Osteoblast (primary cell): ENCODE measurements around the gene DMPK. TPM values are rescaled to one million over a fixed set of nuclear protein-coding genes. Genes with fewer than 3 reads are reported as not detected.

Experiments used
- DNase-seq: peaks from one replicate; pipeline ENCODE4 v3.0.0; 2011; ENCODE audit warnings: low spot score, mixed read lengths; ENCODE audit not compliant: insufficient read length; ENCODE audit errors: missing footprints
- H2AFZ ChIP-seq: 2 replicates; pipeline ENCODE4 v1.6.0; 2011; ENCODE audit warnings: mild to moderate bottlenecking, low read length
- H3K27ac ChIP-seq: 2 replicates; pipeline ENCODE4 v1.5.1; 2011; ENCODE audit warnings: mild to moderate bottlenecking, low read depth, low read length, moderate library complexity
- H3K27me3 ChIP-seq: 2 replicates; pipeline ENCODE4 v1.6.0; 2012; ENCODE audit warnings: mild to moderate bottlenecking, control low read depth, inconsistent platforms, low read length, moderate library complexity; ENCODE audit not compliant: insufficient read depth
- H3K36me3 ChIP-seq: 2 replicates; pipeline ENCODE4 v1.5.1; 2011; ENCODE audit warnings: mild to moderate bottlenecking, low read length, control low read depth, moderate library complexity; ENCODE audit not compliant: insufficient read depth
- H3K4me1 ChIP-seq: 2 replicates; pipeline ENCODE4 v1.5.1; 2011; ENCODE audit warnings: mild to moderate bottlenecking, low read length, control low read depth, moderate library complexity; ENCODE audit not compliant: insufficient read depth
- H3K4me2 ChIP-seq: 2 replicates; pipeline ENCODE4 v1.6.0; 2011; ENCODE audit warnings: mild to moderate bottlenecking, low read length; ENCODE audit not compliant: insufficient read depth
- H3K4me3 ChIP-seq: fragments of 200-600 bp; sonication (generic); 3 replicates; pipeline ENCODE4 v1.5.1; 2012; ENCODE audit warnings: mild to moderate bottlenecking, low read length, inconsistent platforms; ENCODE audit not compliant: insufficient read depth
- H3K79me2 ChIP-seq: 2 replicates; pipeline ENCODE4 v1.6.0; 2012; ENCODE audit warnings: mild to moderate bottlenecking, low read length, control low read depth, inconsistent platforms; ENCODE audit not compliant: insufficient read depth
- H3K9me3 ChIP-seq: 2 replicates; pipeline ENCODE4 v1.5.1; 2011; ENCODE audit warnings: low read depth, low read length, control low read depth
- H4K20me1 ChIP-seq: 2 replicates; pipeline ENCODE4 v1.6.0; 2012; ENCODE audit warnings: mild to moderate bottlenecking, low read length, control low read depth; ENCODE audit not compliant: insufficient read depth
- total RNA-seq: library from RNA; depleted of rRNA; stranded (reverse); fragments of >200 nt; gene quantifications from 2 replicates; pipeline ENCODE4 v1.2.3, GENCODE V29; 2012
- TF ChIP-seq, protein P1 (sequence below): IDR thresholded peaks from 2 replicates; pipeline ENCODE4 v1.5.1; 2011; ENCODE audit warnings: mild to moderate bottlenecking, low read depth, low read length, moderate library complexity; ENCODE audit errors: extremely low read depth

The DMPK gene
- total RNA-seq, 1 donor: 30.4 TPM

DNA sequence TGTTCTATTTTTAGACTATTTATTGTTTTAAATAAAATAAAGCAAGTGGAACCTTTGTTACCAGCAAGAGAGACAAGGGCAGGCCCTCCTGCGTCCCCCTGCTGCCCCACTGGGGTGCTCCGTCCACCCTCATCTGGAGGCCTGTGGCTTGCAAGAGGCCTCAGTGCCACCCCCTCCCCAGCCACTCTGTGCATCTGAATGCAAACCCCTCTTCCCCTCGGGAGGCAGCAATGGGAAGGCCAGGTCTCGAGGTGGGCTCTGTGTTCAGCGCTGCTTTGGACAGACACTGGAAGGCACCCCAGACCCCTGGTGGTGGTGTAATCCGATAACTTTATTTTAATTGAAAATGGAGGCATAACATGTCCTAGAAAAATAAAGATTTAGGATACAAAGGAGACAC lies 17.8 kb downstream of the DMPK start:
- no peak overlapping the region for H3K27ac ChIP-seq
- no peak overlapping the region for H3K4me3 ChIP-seq
- DNase-seq: peak; percentile 77
- H4K20me1 ChIP-seq: no peaks in the 10 kb centered on the region
- no peaks in the 10 kb centered on the region for H3K9me3 ChIP-seq
- no peak overlapping the region for H3K4me2 ChIP-seq
- peaks cover 13% of the 10 kb centered on the region for H3K4me1 ChIP-seq
- TF ChIP-seq, protein P1, sequence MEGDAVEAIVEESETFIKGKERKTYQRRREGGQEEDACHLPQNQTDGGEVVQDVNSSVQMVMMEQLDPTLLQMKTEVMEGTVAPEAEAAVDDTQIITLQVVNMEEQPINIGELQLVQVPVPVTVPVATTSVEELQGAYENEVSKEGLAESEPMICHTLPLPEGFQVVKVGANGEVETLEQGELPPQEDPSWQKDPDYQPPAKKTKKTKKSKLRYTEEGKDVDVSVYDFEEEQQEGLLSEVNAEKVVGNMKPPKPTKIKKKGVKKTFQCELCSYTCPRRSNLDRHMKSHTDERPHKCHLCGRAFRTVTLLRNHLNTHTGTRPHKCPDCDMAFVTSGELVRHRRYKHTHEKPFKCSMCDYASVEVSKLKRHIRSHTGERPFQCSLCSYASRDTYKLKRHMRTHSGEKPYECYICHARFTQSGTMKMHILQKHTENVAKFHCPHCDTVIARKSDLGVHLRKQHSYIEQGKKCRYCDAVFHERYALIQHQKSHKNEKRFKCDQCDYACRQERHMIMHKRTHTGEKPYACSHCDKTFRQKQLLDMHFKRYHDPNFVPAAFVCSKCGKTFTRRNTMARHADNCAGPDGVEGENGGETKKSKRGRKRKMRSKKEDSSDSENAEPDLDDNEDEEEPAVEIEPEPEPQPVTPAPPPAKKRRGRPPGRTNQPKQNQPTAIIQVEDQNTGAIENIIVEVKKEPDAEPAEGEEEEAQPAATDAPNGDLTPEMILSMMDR: no peak
- no peaks in the 10 kb centered on the region for H3K36me3 ChIP-seq
- H3K27me3 ChIP-seq: no peaks in the 10 kb centered on the region
- H3K79me2 ChIP-seq: peaks cover 8% of the 10 kb centered on the region
- H2AFZ ChIP-seq: no peak overlapping the region

DNA sequence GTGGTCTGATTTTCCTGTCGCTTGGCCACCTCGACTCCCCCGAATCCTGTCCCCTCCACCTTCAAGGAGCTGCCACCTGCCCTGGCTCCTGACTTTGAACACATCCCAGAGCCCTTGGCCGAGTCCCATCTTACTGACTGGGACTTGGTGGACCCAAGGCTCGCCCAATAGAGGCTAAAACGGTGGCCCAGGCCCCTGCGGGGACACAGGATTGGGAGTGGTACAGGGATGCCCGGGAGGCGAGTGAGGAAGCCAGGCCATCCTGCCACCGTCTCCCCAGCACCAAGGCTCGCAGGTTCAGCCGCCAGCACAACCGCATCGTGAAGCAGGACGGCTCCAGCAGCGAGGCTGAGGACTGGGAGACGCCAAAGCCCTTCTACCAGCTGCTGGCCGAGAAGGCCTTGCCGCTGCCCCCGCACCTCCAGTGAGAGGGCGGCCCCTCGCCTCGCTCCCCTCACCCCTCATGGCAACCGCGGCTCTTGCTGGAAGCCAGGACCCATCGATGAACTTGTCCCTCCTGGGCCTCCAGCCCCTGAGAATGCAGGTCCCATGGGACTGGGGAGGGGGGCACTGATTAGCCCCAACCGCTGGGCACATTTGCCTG lies 18.5 kb downstream of the DMPK start:
- Histone ChIP-seq H3K27me3 (no peaks in the 10 kb centered on the region), H3K4me2 (no peak overlapping the region), H3K9me3 (no peaks in the 10 kb centered on the region), H3K27ac (no peak overlapping the region), H3K36me3 (no peaks in the 10 kb centered on the region), H4K20me1 (no peaks in the 10 kb centered on the region), H2AFZ (no peak overlapping the region), H3K79me2 (peaks cover 8% of the 10 kb centered on the region), H3K4me3 (no peak overlapping the region), H3K4me1 (peaks cover 13% of the 10 kb centered on the region)
- TF ChIP-seq, protein P1: no peak
- peak; percentile 86 for DNase-seq

DNA sequence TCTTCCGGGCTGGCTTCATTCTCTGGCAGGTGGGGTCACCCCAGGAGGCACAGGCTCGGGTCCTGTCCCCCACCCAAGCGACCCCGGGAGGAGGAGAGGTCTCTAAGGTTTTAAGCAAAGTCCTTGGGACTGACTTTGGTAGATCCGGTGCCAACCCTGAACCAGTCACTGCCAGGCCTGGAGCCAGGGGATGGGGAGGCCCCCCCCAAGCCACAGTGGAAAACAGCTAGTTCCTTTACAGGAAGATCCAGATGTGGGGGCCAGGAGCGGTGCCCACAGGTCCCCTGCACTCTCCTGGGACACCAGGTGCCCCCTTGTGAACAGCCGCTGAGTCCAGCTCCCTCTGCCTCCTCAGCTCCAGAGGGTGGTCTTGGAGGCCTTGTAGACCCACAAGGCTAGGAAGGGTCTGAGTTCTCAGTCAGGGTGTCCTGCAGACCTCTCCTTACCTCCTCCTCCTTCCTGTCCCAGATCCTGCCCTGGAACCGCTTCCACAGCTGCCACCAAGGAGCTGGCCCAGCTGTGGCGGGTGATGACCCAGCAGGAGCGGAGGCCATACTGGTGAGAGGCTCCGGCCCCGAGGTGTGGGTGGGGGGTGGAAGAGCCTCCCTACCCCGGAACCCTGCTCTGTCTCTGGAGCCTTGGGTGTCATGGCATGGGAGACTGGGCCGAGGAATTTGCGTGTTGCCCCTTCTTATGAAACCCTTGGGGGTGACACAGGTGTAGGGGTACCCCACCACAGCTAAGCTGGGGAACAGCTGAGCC lies 19.2 kb downstream of the DMPK start:
- Histone ChIP-seq H3K9me3 (no peaks in the 10 kb centered on the region), H2AFZ (no peak overlapping the region), H3K4me2 (no peak overlapping the region), H3K4me1 (peaks cover 13% of the 10 kb centered on the region), H3K36me3 (no peaks in the 10 kb centered on the region), H3K4me3 (no peak overlapping the region), H3K27me3 (no peaks in the 10 kb centered on the region), H4K20me1 (no peaks in the 10 kb centered on the region), H3K79me2 (peaks cover 8% of the 10 kb centered on the region), H3K27ac (no peak overlapping the region)
- peak; percentile 86 for DNase-seq
- TF ChIP-seq, protein P1: no peak

DNA sequence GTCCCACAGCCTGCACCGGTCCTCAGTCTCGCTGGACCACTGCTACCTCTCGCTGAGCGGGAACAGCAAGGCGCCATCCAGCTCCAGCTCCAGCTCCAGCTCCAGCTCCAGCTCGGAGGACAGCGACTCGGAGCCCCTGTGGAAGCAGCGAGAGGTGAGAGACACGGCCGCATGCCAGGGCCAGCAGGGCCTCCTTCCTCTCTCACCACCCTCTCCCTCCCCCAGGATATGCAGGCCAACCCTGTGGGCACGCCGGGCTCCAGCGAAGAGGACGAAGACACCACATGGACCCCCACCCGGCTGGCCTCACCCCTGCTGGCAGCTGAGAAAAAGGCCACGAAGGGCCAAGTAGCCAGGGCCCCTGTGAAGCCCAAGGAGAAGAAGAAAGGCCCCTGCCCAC lies 20.6 kb downstream of the DMPK start:
- TF ChIP-seq, protein P1: no peak
- H3K79me2 ChIP-seq: peaks cover 8% of the 10 kb centered on the region
- H3K27ac ChIP-seq: no peak overlapping the region
- H3K27me3 ChIP-seq: no peaks in the 10 kb centered on the region
- H3K4me1 ChIP-seq: peaks cover 8% of the 10 kb centered on the region
- DNase-seq: no peak
- H2AFZ ChIP-seq: no peak overlapping the region
- H4K20me1 ChIP-seq: no peaks in the 10 kb centered on the region
- H3K4me2 ChIP-seq: no peak overlapping the region
- H3K36me3 ChIP-seq: no peaks in the 10 kb centered on the region
- H3K9me3 ChIP-seq: no peaks in the 10 kb centered on the region
- H3K4me3 ChIP-seq: no peak overlapping the region
